H9 (cell line): ENCODE results near the gene UBN2. TPM values are rescaled to one million over a fixed set of nuclear protein-coding genes. Genes with fewer than 3 reads are reported as not detected.

Source experiments
- DNase-seq: peaks from one replicate; pipeline ENCODE4 v3.0.0-alpha.2; 2017
- H2AFZ ChIP-seq: one replicate; pipeline ENCODE4 v1.6.1; 2013; ENCODE audit warnings: mild to moderate bottlenecking, low read length, control low read depth, moderate library complexity
- H2AK5ac ChIP-seq: 2 replicates; pipeline ENCODE4 v1.6.1; 2013; ENCODE audit warnings: low read length, control low read depth, mixed read lengths; ENCODE audit not compliant: insufficient read length
- H2BK120ac ChIP-seq: one replicate; pipeline ENCODE4 v1.6.1; 2013; ENCODE audit warnings: low read depth, mild to moderate bottlenecking, low read length, control low read depth, inconsistent platforms; ENCODE audit not compliant: poor library complexity, severe bottlenecking
- H2BK12ac ChIP-seq: 2 replicates; pipeline ENCODE4 v1.6.1; 2013; ENCODE audit warnings: low read length, control low read depth, mixed read lengths, low read depth; ENCODE audit not compliant: insufficient read length
- H2BK15ac ChIP-seq: 2 replicates; pipeline ENCODE4 v1.6.1; 2013; ENCODE audit warnings: low read depth, low read length, control low read depth
- H2BK20ac ChIP-seq: one replicate; pipeline ENCODE4 v1.6.1; 2013; ENCODE audit warnings: low read depth, mild to moderate bottlenecking, low read length, control low read depth, inconsistent platforms; ENCODE audit not compliant: poor library complexity, severe bottlenecking
- H2BK5ac ChIP-seq: 2 replicates; pipeline ENCODE4 v1.6.1; 2013; ENCODE audit warnings: low read length, control low read depth, mixed read lengths; ENCODE audit not compliant: insufficient read length
- H3K14ac ChIP-seq: 2 replicates; pipeline ENCODE4 v1.6.1; 2013; ENCODE audit warnings: low read length, control low read depth; ENCODE audit not compliant: insufficient read depth
- H3K18ac ChIP-seq: 2 replicates; pipeline ENCODE4 v1.6.1; 2013; ENCODE audit warnings: low read depth, mild to moderate bottlenecking, mixed read lengths, low read length, control low read depth; ENCODE audit not compliant: insufficient read length
- H3K23ac ChIP-seq: 2 replicates; pipeline ENCODE4 v1.6.1; 2013; ENCODE audit warnings: low read length, control low read depth, mixed read lengths, low read depth; ENCODE audit not compliant: insufficient read length
- H3K23me2 ChIP-seq: 2 replicates; pipeline ENCODE4 v1.6.1; 2013; ENCODE audit warnings: low read depth, mild to moderate bottlenecking, mixed read lengths, low read length, control low read depth; ENCODE audit not compliant: insufficient read length, poor library complexity, severe bottlenecking
- H3K27ac ChIP-seq: 2 replicates; pipeline ENCODE4 v1.5.1; 2013; ENCODE audit warnings: low read length, control low read depth, mixed read lengths, low read depth; ENCODE audit not compliant: insufficient read length
- H3K27me3 ChIP-seq: 2 replicates; pipeline ENCODE4 v1.6.1; 2013; ENCODE audit warnings: low read length, control low read depth, inconsistent platforms; ENCODE audit not compliant: insufficient read depth
- H3K4ac ChIP-seq: 2 replicates; pipeline ENCODE4 v1.6.1; 2013; ENCODE audit warnings: low read depth, mild to moderate bottlenecking, control low read depth, inconsistent platforms, low read length, moderate library complexity
- H3K4me1 ChIP-seq: 2 replicates; pipeline ENCODE4 v1.6.1; 2013; ENCODE audit warnings: low read length, control low read depth, inconsistent platforms; ENCODE audit not compliant: insufficient read depth
- H3K4me2 ChIP-seq: 2 replicates; pipeline ENCODE4 v1.6.1; 2013; ENCODE audit warnings: low read length, control low read depth, mixed read lengths; ENCODE audit not compliant: insufficient read length, insufficient read depth
- H3K56ac ChIP-seq: 2 replicates; pipeline ENCODE4 v1.6.1; 2013; ENCODE audit warnings: low read depth, mild to moderate bottlenecking, mixed read lengths, low read length, control low read depth; ENCODE audit not compliant: insufficient read length
- H3K79me1 ChIP-seq: 2 replicates; pipeline ENCODE4 v1.6.1; 2013; ENCODE audit warnings: low read depth, mild to moderate bottlenecking, moderate library complexity, low read length, control low read depth, inconsistent platforms; ENCODE audit not compliant: insufficient read depth, poor library complexity, severe bottlenecking
- H3K79me2 ChIP-seq: 2 replicates; pipeline ENCODE4 v1.6.1; 2013; ENCODE audit warnings: low read length, control low read depth, inconsistent platforms; ENCODE audit not compliant: insufficient read depth
- H3K9ac ChIP-seq: 2 replicates; pipeline ENCODE4 v1.6.1; 2013; ENCODE audit warnings: low read length, control low read depth, mixed read lengths; ENCODE audit not compliant: insufficient read length; ENCODE audit errors: extremely low read depth
- H3K9me3 ChIP-seq: one replicate; pipeline ENCODE4 v1.6.1; 2013; ENCODE audit warnings: low read depth, low read length, inconsistent platforms; ENCODE audit not compliant: control insufficient read depth
- H3T11ph ChIP-seq: one replicate; pipeline ENCODE4 v1.6.1; 2013; ENCODE audit warnings: mild to moderate bottlenecking, low read length, control low read depth, inconsistent platforms
- H4K20me1 ChIP-seq: one replicate; pipeline ENCODE4 v1.6.1; 2013; ENCODE audit not compliant: control insufficient read depth, insufficient read length, insufficient read depth
- H4K5ac ChIP-seq: 2 replicates; pipeline ENCODE4 v1.6.1; 2013; ENCODE audit warnings: low read depth, mild to moderate bottlenecking, mixed read lengths, low read length, control low read depth; ENCODE audit not compliant: insufficient read length
- H4K8ac ChIP-seq: replicated peaks from 2 replicates; pipeline ENCODE4 v1.6.1; 2013; ENCODE audit warnings: low read length, control low read depth, mixed read lengths, low read depth; ENCODE audit not compliant: insufficient read length
- H4K91ac ChIP-seq: 2 replicates; pipeline ENCODE4 v1.6.1; 2013; ENCODE audit warnings: low read depth, mild to moderate bottlenecking, moderate library complexity, mixed read lengths, low read length, control low read depth; ENCODE audit not compliant: insufficient read length
- H3K27ac Mint-ChIP-seq, 3 experiments: 2 replicates in 2 of 3; 3 replicates in 1 of 3; pipeline ENCODE4 v1.8.0; 2020 to 2021; ENCODE audit warnings: mixed read lengths in 3 of 3, mild to moderate bottlenecking in 1 of 3, moderate library complexity in 1 of 3
- H3K27me3 Mint-ChIP-seq: 2 replicates; pipeline ENCODE4 v1.8.0; 2021; ENCODE audit warnings: low read depth, mild to moderate bottlenecking, moderate library complexity, mixed read lengths
- H3K36me3 Mint-ChIP-seq, 3 experiments: 2 replicates in 2 of 3; 3 replicates in 1 of 3; pipeline ENCODE4 v1.8.0; 2020 to 2021; ENCODE audit warnings: low read depth in 3 of 3, mixed read lengths in 3 of 3; ENCODE audit not compliant: insufficient read depth in 1 of 3
- H3K4me1 Mint-ChIP-seq, 2 experiments: 2 replicates each; pipeline ENCODE4 v1.8.0; 2020; ENCODE audit warnings: mixed read lengths in 2 of 2
- H3K4me3 Mint-ChIP-seq, 2 experiments: 2 replicates in 1 of 2; 3 replicates in 1 of 2; pipeline ENCODE4 v1.8.0; 2020 to 2021; ENCODE audit warnings: mild to moderate bottlenecking in 2 of 2, mixed read lengths in 2 of 2, moderate library complexity in 1 of 2
- H3K9me3 Mint-ChIP-seq, 2 experiments: 2 replicates in 1 of 2; 3 replicates in 1 of 2; pipeline ENCODE4 v1.8.0; 2020; ENCODE audit warnings: mild to moderate bottlenecking in 2 of 2, mixed read lengths in 2 of 2, moderate library complexity in 1 of 2
- WGBS: extraction: QIAGEN DNeasy Blood & Tissue Kit; methylation state at CpG from one replicate; pipeline ENCODE4 v1.1.7; 2013; ENCODE audit warnings: missing lambda C conversion rate, low lambda C conversion rate, mixed read lengths; ENCODE audit not compliant: insufficient read length; ENCODE audit errors: extremely low coverage; 5-methylcytosine and 5-hydroxymethylcytosine counted together
- total RNA-seq: library from RNA; stranded (reverse); gene quantifications from 2 replicates; pipeline ENCODE4 v1.2.1, GENCODE V29; 2021
- TF ChIP-seq, protein P1 (sequence below): fragments of 200-600 bp; sonication (generic); conservative IDR thresholded peaks from 3 replicates; pipeline ENCODE4 v1.8.0; 2021; ENCODE audit warnings: antibody characterized with exemption, mild to moderate bottlenecking

The UBN2 gene
- total RNA-seq, 1 experiment from 2014 or later, result 27.6 TPM

DNA sequence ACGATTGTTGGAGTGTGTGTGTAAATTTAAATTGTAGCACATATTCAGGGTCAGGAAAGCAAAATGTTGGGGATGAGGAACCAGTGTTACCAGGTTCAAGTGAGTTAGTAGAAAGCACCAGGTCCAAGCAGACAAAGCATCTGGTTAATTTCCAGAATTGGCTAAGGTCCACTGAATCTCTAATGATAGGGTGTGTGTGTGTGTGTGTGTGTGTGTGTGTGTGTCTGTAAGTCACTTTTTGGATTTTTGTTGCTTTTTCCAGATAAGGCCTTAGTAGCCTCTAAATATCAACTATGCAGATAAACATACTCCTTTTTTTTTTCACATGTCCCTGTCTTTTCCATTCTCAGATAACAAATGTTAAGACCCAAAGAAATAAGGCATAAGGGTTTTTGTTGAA, 73.5 kb downstream of the UBN2 start:
- peaks cover 3 to 4% of the 10 kb centered on the region in 2 experiments; a peak in 2 of 4 replicates for H3K4me1 Mint-ChIP-seq
- Histone ChIP-seq H4K5ac (no peak overlapping the region), H2BK15ac (no peak overlapping the region), H2BK12ac (no peak overlapping the region), H3K4me1 (no peaks in the 10 kb centered on the region), H2BK5ac (no peak overlapping the region), H3K79me1 (no peaks in the 10 kb centered on the region), H3K9me3 (no peaks in the 10 kb centered on the region), H4K91ac (no peak overlapping the region), H2BK120ac (no peak overlapping the region), H3K23me2 (no peaks in the 10 kb centered on the region), H3K27me3 (no peaks in the 10 kb centered on the region), H2AK5ac (no peak overlapping the region), H3K9ac (no peak overlapping the region), H3K56ac (no peak overlapping the region), H4K8ac (no peak overlapping the region), H3K79me2 (no peaks in the 10 kb centered on the region), H4K20me1 (no peaks in the 10 kb centered on the region), H3K18ac (no peak overlapping the region), H3K27ac (no peak overlapping the region), H3K4me2 (no peak overlapping the region), H3K23ac (no peak overlapping the region), H2AFZ (no peak overlapping the region), H3K4ac (no peak overlapping the region), H3T11ph (no peak overlapping the region), H3K14ac (no peak overlapping the region), H2BK20ac (no peak overlapping the region)
- H3K4me3 Mint-ChIP-seq, result no peak overlapping the region
- TF ChIP-seq, protein P1, sequence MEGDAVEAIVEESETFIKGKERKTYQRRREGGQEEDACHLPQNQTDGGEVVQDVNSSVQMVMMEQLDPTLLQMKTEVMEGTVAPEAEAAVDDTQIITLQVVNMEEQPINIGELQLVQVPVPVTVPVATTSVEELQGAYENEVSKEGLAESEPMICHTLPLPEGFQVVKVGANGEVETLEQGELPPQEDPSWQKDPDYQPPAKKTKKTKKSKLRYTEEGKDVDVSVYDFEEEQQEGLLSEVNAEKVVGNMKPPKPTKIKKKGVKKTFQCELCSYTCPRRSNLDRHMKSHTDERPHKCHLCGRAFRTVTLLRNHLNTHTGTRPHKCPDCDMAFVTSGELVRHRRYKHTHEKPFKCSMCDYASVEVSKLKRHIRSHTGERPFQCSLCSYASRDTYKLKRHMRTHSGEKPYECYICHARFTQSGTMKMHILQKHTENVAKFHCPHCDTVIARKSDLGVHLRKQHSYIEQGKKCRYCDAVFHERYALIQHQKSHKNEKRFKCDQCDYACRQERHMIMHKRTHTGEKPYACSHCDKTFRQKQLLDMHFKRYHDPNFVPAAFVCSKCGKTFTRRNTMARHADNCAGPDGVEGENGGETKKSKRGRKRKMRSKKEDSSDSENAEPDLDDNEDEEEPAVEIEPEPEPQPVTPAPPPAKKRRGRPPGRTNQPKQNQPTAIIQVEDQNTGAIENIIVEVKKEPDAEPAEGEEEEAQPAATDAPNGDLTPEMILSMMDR, result no peak
- no peak for DNase-seq
- no peaks in the 10 kb centered on the region for H3K27me3 Mint-ChIP-seq
- H3K9me3 Mint-ChIP-seq, result no peaks in the 10 kb centered on the region
- peaks cover 1 to 6% (median 5%) of the 10 kb centered on the region in 3 experiments; a peak in 5 of 7 replicates for H3K36me3 Mint-ChIP-seq
- H3K27ac Mint-ChIP-seq, result no peak overlapping the region
- WGBS, result 100% methylated on average over 1 of the region's 1 CpG
